Immature natural killer cell (primary cell): ENCODE measurements around the gene CLEC14A. TPM values are rescaled to one million over a fixed set of nuclear protein-coding genes. Genes with fewer than 3 reads are reported as not detected.

Experiments
- DNase-seq, 3 donors: peaks; one replicate each; pipeline ENCODE4 v3.0.0; 2022; ENCODE audit warnings: mixed read lengths in 1 of 3
- H3K27ac Mint-ChIP-seq, 6 donors: one replicate each; pipeline ENCODE4 v1.8.0; 2020; ENCODE audit warnings: mixed read lengths in 6 of 6, mild to moderate bottlenecking in 5 of 6, inconsistent platforms in 4 of 6, moderate library complexity in 3 of 6
- H3K27me3 Mint-ChIP-seq, 3 donors: one replicate each; pipeline ENCODE4 v1.8.0; 2020 to 2021; ENCODE audit warnings: low read depth in 3 of 3, mild to moderate bottlenecking in 3 of 3, mixed read lengths in 3 of 3, moderate library complexity in 3 of 3, inconsistent platforms in 1 of 3
- H3K36me3 Mint-ChIP-seq, 3 donors: one replicate each; pipeline ENCODE4 v1.8.0; 2020; ENCODE audit warnings: mixed read lengths in 3 of 3, inconsistent platforms in 2 of 3, mild to moderate bottlenecking in 2 of 3
- H3K4me1 Mint-ChIP-seq, 2 donors: one replicate each; pipeline ENCODE4 v1.8.0; 2020; ENCODE audit warnings: inconsistent platforms in 2 of 2, mild to moderate bottlenecking in 2 of 2, mixed read lengths in 2 of 2, moderate library complexity in 1 of 2
- H3K4me3 Mint-ChIP-seq, 5 donors: one replicate each; pipeline ENCODE4 v1.8.0; 2020; ENCODE audit warnings: mild to moderate bottlenecking in 5 of 5, mixed read lengths in 5 of 5, inconsistent platforms in 3 of 5, moderate library complexity in 3 of 5
- H3K9me3 Mint-ChIP-seq, 6 donors: one replicate each; pipeline ENCODE4 v1.8.0; 2020; ENCODE audit warnings: mild to moderate bottlenecking in 6 of 6, mixed read lengths in 6 of 6, inconsistent platforms in 4 of 6, moderate library complexity in 3 of 6
- polyA plus RNA-seq, 3 donors: library from polyadenylated mRNA; unstranded; fragments of 300-500 nt; fragmentation: Illumina TruSeq; gene quantifications; one replicate each; pipeline ENCODE4 v1.2.3, GENCODE V29; 2021

Gene CLEC14A
- polyA plus RNA-seq, 3 donors from 2014 or later, result not detected

DNA sequence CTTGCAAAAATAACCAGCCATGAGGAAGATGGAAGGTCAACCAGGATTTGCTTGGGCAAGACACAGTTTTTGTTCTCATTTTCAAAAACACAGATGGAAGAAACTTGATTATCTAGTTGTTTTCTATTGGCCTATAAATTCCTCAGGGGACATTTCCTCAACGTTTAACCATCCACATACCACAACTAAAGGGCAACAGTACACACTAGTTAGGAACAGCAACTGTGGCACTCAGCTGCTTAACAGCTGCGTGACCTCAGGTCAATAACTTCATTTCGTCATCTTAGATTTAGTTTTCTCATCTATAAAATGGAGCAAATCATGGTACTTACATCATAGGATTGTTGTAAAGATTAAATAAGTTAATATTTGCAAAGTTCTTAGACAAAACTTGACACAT is 29.5 kb downstream of the CLEC14A start:
- Mint-ChIP-seq H3K4me1 (no peaks in the 10 kb centered on the region), H3K36me3 (no peaks in the 10 kb centered on the region), H3K4me3 (no peak overlapping the region), H3K9me3 (peaks cover 0 to 1% (median 0%) of the 10 kb centered on the region in 6 donors), H3K27me3 (peaks cover 3 to 5% (median 3%) of the 10 kb centered on the region in 3 donors), H3K27ac (no peak overlapping the region)
- DNase-seq, result no peak

- Mint-ChIP-seq H3K27me3 (peaks cover 1 to 3% (median 2%) of the 10 kb centered on the region in 3 donors), H3K27ac (no peak overlapping the region)
Observed at GRCh38 chr14:38225946-38226345, 29.9 kb downstream of the CLEC14A start.

DNA sequence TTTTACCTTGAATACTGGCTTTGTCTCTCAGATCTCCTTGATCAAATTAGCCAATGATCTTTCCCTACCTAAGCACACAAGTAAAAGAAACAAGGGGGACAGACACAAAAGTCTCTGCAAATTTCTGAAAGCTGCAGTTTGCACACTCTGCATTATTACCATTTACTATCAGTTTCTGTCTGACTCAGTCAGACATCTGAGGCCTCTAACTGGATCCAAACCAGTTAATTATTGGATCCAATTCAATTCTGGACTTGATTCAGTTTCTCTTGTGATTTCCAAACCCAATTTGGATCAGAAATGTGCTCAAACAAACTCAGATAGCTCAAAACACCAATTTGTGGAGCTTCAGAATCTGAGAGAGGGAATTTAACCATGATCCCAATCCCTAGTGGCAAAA is 31.6 kb downstream of the CLEC14A start:
- Mint-ChIP-seq H3K4me3 (no peak overlapping the region), H3K4me1 (no peaks in the 10 kb centered on the region), H3K9me3 (peaks cover 0 to 1% (median 0%) of the 10 kb centered on the region in 6 donors), H3K36me3 (no peaks in the 10 kb centered on the region), H3K27ac (no peak overlapping the region), H3K27me3 (peaks cover 0 to 3% (median 2%) of the 10 kb centered on the region in 3 donors)
- no peak for DNase-seq

More at GRCh38 chr14:38225946-38226345, 29.9 kb downstream of the CLEC14A start:
- Mint-ChIP-seq H3K9me3 (peaks cover 0 to 1% (median 0%) of the 10 kb centered on the region in 6 donors), H3K4me3 (no peak overlapping the region), H3K4me1 (no peaks in the 10 kb centered on the region), H3K36me3 (no peaks in the 10 kb centered on the region)
- DNase-seq, result no peak

DNA sequence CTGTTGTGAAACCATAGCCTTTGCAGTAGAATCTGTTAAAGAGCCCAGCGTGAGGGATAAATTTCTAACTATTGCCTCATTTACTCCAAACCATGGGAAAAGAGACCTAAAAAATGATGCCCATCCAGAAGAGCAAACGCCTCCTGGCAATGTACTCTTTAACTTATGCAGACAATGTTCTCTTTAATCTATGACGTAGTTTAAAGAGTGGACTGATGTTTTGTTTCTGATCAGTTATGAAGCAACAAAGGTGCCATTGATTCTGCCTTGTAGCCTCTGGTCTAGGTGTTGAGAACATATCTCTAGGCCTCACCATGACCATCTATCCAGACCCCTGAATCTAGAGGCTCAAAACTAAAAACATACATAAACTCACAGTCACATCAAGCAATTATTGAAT is 34.8 kb downstream of the CLEC14A start:
- DNase-seq, result no peak
- Mint-ChIP-seq H3K4me1 (no peaks in the 10 kb centered on the region), H3K27me3 (peaks cover 0 to 14% (median 3%) of the 10 kb centered on the region in 3 donors), H3K36me3 (no peaks in the 10 kb centered on the region), H3K4me3 (no peak overlapping the region), H3K9me3 (peaks cover 0 to 1% (median 0%) of the 10 kb centered on the region in 6 donors), H3K27ac (no peak overlapping the region)

DNA sequence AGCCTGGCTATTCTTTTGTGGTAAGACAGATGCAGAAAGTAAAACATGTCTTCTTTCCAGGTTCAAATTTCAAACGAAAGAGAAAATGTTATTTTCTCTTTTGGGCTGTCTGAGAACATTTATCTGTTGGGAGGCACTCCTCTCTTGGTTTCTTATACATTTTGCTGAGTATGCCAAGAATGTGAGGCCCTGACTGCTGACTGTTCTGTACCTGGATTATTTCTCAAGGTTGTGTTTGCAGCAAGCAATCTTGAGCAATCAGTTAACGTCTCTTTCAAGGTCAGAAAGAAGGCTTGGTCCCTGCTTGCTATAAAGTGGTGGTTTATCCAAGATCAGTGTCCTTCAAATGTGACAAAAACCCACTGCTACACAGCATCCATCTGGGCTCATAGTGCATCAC is 38.3 kb downstream of the CLEC14A start:
- H3K36me3 Mint-ChIP-seq, result no peaks in the 10 kb centered on the region
- H3K9me3 Mint-ChIP-seq, result no peaks in the 10 kb centered on the region
- H3K27ac Mint-ChIP-seq, result no peak overlapping the region
- no peak overlapping the region for H3K4me3 Mint-ChIP-seq
- peaks cover 3 to 17% (median 5%) of the 10 kb centered on the region in 3 donors for H3K27me3 Mint-ChIP-seq
- no peaks in the 10 kb centered on the region for H3K4me1 Mint-ChIP-seq
- DNase-seq, result no peak

DNA sequence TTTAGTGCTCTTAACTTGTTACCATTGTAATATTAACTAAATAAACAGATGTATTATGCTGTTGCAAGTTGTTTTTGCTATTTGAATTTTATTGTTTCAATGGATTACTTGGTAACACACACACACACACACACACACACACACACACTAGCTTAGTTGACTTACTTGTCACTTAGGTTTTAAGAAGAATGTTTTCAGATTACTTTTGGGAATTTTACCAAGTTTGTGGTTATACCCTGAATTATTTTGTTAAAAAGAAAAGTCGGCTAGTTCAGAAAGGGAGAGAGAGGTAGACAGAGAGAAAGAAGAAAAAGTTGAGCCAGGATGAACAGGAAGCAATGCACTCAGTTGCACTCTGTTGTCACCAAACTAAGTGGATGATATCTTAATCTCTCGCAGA is 42.9 kb downstream of the CLEC14A start:
- no peaks in the 10 kb centered on the region for H3K9me3 Mint-ChIP-seq
- H3K36me3 Mint-ChIP-seq, result no peaks in the 10 kb centered on the region
- no peak for DNase-seq
- H3K27ac Mint-ChIP-seq, result no peak overlapping the region
- H3K4me1 Mint-ChIP-seq, result peaks cover 0 to 5% of the 10 kb centered on the region in 2 donors
- H3K27me3 Mint-ChIP-seq, result peaks cover 13 to 34% (median 14%) of the 10 kb centered on the region in 3 donors
- H3K4me3 Mint-ChIP-seq, result no peak overlapping the region

- Mint-ChIP-seq H3K27me3 (peaks cover 13 to 37% (median 20%) of the 10 kb centered on the region in 3 donors), H3K4me3 (peak overlapping the region in 1 of 5 donors; percentile 6), H3K27ac (no peak overlapping the region), H3K9me3 (peaks cover 0 to 4% (median 0%) of the 10 kb centered on the region in 6 donors), H3K36me3 (peaks cover 0 to 4% (median 4%) of the 10 kb centered on the region in 3 donors), H3K4me1 (peaks cover 0 to 5% of the 10 kb centered on the region in 2 donors)
- DNase-seq, result no peak
Observed at GRCh38 chr14:38212111-38212510, 43.8 kb downstream of the CLEC14A start.

GRCh38 chr14:38211255-38211735 is 44.6 kb downstream of the CLEC14A start:
- peaks cover 0 to 5% of the 10 kb centered on the region in 2 donors for H3K4me1 Mint-ChIP-seq
- H3K9me3 Mint-ChIP-seq, result peaks cover 0 to 7% (median 0%) of the 10 kb centered on the region in 6 donors
- H3K4me3 Mint-ChIP-seq, result no peak overlapping the region
- peaks cover 0 to 4% (median 4%) of the 10 kb centered on the region in 3 donors for H3K36me3 Mint-ChIP-seq
- H3K27me3 Mint-ChIP-seq, result peaks cover 19 to 38% (median 24%) of the 10 kb centered on the region in 3 donors
- no peak overlapping the region for H3K27ac Mint-ChIP-seq
- DNase-seq, result no peak

- Mint-ChIP-seq H3K4me3 (peak overlapping the region in 1 of 5 donors; percentile 4), H3K9me3 (peaks cover 0 to 11% (median 0%) of the 10 kb centered on the region in 6 donors), H3K27ac (no peak overlapping the region), H3K36me3 (peaks cover 0 to 4% (median 4%) of the 10 kb centered on the region in 3 donors), H3K4me1 (peaks cover 0 to 5% of the 10 kb centered on the region in 2 donors), H3K27me3 (peaks cover 21 to 38% (median 29%) of the 10 kb centered on the region in 3 donors)
- no peak for DNase-seq
Observed at GRCh38 chr14:38210587-38211216, 45.2 kb downstream of the CLEC14A start.

GRCh38 chr14:38209572-38210557 is 46.0 kb downstream of the CLEC14A start:
- H3K36me3 Mint-ChIP-seq, result peaks cover 0 to 4% (median 4%) of the 10 kb centered on the region in 3 donors
- no peak overlapping the region for H3K4me3 Mint-ChIP-seq
- peaks cover 21 to 38% (median 29%) of the 10 kb centered on the region in 3 donors for H3K27me3 Mint-ChIP-seq
- DNase-seq, result no peak
- H3K4me1 Mint-ChIP-seq, result peaks cover 0 to 5% of the 10 kb centered on the region in 2 donors
- H3K9me3 Mint-ChIP-seq, result peaks cover 0 to 11% (median 0%) of the 10 kb centered on the region in 6 donors
- no peak overlapping the region for H3K27ac Mint-ChIP-seq

DNA sequence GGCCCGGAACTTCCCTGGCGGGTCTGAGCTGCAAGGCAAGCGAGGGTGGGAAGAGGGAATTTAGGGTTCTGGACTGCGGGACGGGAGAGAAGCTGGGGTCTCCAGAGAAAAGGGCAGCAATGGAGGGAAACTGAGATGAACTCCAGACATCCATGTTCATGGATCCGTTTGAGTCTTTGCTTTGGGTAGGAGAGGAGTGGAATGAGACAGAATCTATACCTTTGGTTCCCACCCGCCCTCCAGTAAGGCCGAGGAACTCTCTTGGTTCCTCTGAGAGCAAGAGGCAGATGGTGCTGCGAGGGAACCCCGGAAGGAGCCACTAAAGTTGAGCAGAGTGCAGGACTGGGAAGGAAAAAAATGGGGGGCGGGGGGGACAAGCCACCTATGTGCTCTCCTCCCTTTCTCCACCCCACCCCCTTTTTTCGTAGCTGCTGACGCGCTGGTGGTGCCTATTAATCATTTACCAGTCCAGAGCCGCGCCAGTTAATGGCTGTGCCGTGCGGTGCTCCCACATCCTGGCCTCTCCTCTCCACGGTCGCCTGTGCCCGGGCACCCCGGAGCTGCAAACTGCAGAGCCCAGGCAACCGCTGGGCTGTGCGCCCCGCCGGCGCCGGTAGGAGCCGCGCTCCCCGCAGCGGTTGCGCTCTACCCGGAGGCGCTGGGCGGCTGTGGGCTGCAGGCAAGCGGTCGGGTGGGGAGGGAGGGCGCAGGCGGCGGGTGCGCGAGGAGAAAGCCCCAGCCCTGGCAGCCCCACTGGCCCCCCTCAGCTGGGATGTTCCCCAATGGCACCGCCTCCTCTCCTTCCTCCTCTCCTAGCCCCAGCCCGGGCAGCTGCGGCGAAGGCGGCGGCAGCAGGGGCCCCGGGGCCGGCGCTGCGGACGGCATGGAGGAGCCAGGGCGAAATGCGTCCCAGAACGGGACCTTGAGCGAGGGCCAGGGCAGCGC is 47.0 kb downstream of the CLEC14A start:
- peaks cover 21 to 38% (median 31%) of the 10 kb centered on the region in 3 donors for H3K27me3 Mint-ChIP-seq
- H3K4me1 Mint-ChIP-seq, result peaks cover 0 to 5% of the 10 kb centered on the region in 2 donors
- no peak for DNase-seq
- peaks cover 0 to 4% (median 4%) of the 10 kb centered on the region in 3 donors for H3K36me3 Mint-ChIP-seq
- H3K9me3 Mint-ChIP-seq, result peaks cover 0 to 11% (median 0%) of the 10 kb centered on the region in 6 donors
- H3K27ac Mint-ChIP-seq, result no peak overlapping the region
- no peak overlapping the region for H3K4me3 Mint-ChIP-seq

DNA sequence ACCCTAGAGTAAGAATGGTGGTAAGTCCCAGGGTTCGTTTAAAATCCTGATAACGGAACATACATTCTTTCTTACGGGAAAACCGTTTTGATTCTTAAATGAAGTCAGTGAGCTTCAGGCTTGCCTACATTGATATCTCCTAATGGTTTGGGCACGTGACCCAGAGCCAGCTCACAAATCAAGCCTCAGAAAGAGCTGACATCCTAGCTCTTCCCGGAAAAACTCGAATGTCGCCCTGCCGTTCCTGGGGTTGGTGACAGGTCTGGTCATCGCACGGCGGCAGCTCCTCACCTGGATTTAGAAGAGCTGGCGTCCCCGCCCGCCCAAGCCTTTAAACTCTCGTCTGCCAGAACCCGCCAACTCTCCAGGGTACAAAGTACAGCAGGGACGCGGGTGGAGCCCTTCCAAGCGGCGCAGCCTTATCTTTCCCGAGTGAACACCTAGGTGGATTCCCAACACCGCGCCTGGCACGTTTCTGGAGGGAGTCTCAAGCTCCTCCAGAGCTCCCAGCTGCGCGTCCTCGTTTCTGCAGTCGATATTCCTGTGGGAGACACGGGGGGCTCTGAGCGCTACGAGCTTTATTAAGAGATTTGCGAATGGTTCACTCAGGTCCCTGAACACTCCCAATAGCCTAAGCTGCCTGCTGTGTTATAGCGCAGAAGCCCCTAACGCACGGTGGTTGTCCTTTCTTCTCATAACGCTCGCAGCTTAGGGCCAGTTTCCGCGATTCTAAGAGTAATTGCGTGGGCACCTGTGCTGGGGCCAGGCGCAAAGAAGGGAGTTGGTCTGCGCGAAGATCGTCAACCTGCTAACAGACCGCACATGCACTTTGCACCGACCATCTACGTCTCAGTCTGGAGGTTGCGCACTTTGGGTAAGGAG is 47.9 kb downstream of the CLEC14A start, which contains the start of gene SSTR1:
Gene SSTR1 (plus strand): TSS at position 169 of the 882 bp plus-strand sequence. CDS start 1,486 bp downstream, outside the sequence.
- Mint-ChIP-seq H3K36me3 (peaks cover 0 to 4% (median 4%) of the 10 kb centered on the region in 3 donors), H3K27ac (no peak within 1 kb of the TSS), H3K4me3 (no peak within 1 kb of the TSS), H3K4me1 (peaks cover 0 to 5% of the 10 kb centered on the region in 2 donors), H3K9me3 (peaks cover 0 to 11% (median 0%) of the 10 kb centered on the region in 6 donors), H3K27me3 (peaks cover 16 to 35% (median 31%) of the 10 kb centered on the region in 3 donors)
- DNase-seq, result no peak
